GM19463 (cell line): ENCODE measurements around the gene RPRD1B.

Source experiments
- ATAC-seq: cut with Tn5 transposase; IDR thresholded peaks from one replicate; pipeline ENCODE4 v1.9.1; 2021; ENCODE audit warnings: mild to moderate bottlenecking, moderate library complexity; ENCODE audit not compliant: unreplicated experiment

The RPRD1B gene

GRCh38 chr20:38067717-38068365, 34.3 kb downstream of the RPRD1B start:
- no peak for ATAC-seq

- no peak for ATAC-seq
These were observed 39.4 kb downstream of the RPRD1B start for GRCh38 chr20:38072898-38073297.

GRCh38 chr20:38073307-38074071, 39.9 kb downstream of the RPRD1B start:
- ATAC-seq = peak; percentile 39

GRCh38 chr20:38075161-38075998, 41.8 kb downstream of the RPRD1B start:
- ATAC-seq = no peak

- no peak for ATAC-seq
These were observed 43.0 kb downstream of the RPRD1B start for GRCh38 chr20:38076548-38076947.

- ATAC-seq = no peak
These were observed 44.5 kb downstream of the RPRD1B start for GRCh38 chr20:38078084-38078483.

- no peak for ATAC-seq
These were observed 45.8 kb downstream of the RPRD1B start for GRCh38 chr20:38079353-38079752.

- no peak for ATAC-seq
These were observed 48.0 kb downstream of the RPRD1B start for GRCh38 chr20:38081575-38081974.

- no peak for ATAC-seq
These were observed 49.3 kb downstream of the RPRD1B start for GRCh38 chr20:38082894-38083293.

- ATAC-seq = no peak
These were observed 49.9 kb downstream of the RPRD1B start for GRCh38 chr20:38083338-38084048.

- ATAC-seq = no peak
These were observed 50.9 kb downstream of the RPRD1B start for GRCh38 chr20:38084425-38084951.

- ATAC-seq = no peak
These were observed 51.5 kb downstream of the RPRD1B start for GRCh38 chr20:38085026-38085425.

- ATAC-seq = no peak
These were observed 56.0 kb downstream of the RPRD1B start for GRCh38 chr20:38089500-38089899.

- ATAC-seq = no peak
These were observed 56.5 kb downstream of the RPRD1B start for GRCh38 chr20:38090061-38090460.

GRCh38 chr20:38091441-38092216, 58.1 kb downstream of the RPRD1B start:
- ATAC-seq = no peak

- no peak for ATAC-seq
These were observed 58.8 kb downstream of the RPRD1B start for GRCh38 chr20:38092260-38092857.

- no peak for ATAC-seq
These were observed 59.4 kb downstream of the RPRD1B start for GRCh38 chr20:38092915-38093314.

GRCh38 chr20:38093641-38094077, 60.1 kb downstream of the RPRD1B start:
- no peak for ATAC-seq

GRCh38 chr20:38094373-38094891, 60.9 kb downstream of the RPRD1B start:
- peak; percentile 65 for ATAC-seq
